ENCODE measurements around the gene ZMYND15. TPM values are rescaled to one million over a fixed set of nuclear protein-coding genes. Genes with fewer than 3 reads are reported as not detected.

The ZMYND15 gene
- total and polyA plus RNA-seq, 2 donors (not counting 3 experiments of a cell fraction or from before 2014, with no cell fraction given) = 0.12 to 0.44 TPM

DNA sequence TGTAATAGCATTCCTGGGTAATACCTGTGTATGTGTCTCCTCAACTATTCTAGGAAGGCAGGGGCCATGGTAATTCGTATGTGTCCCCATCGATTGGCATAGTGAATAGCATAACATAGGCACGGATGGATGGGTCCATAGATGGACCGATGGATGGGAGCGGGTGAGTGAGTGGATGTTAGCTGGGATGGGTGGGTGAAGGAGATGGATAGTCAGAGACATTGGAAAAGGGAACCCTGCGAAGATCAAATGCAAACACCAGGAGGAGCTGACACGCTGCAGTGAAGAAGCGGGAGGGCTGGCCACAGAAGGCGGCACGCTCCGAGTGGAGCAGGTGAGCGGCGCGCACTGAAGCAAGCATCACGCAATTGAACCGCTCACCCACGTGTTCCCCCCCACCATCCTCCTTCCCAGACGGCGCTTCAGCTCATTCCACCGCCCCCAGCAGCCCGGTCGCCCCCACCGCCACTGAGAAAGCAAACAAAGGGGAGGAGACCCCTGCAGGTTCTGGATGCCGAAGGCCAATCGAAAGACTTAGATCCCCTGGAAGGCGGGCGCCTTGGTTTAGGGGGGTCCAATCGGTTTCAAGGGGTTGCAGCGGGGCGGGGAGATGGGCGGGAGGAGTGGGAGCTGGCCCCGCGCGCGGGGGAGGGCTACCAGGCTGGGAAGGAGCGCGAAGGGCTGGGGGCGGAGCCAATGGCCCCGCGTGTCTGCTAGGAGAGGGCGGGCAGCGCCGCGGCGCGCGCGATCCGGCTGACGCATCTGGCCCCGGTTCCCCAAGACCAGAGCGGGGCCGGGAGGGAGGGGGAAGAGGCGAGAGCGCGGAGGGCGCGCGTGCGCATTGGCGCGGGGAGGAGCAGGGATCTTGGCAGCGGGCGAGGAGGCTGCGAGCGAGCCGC is 29.6 kb upstream of the ZMYND15 start, which contains the start of gene ARRB2:
ARRB2 (plus strand) TSS at position 839 of the 899 bp plus-strand sequence. CDS start 90 bp downstream, outside the sequence.
- ChIA-PET POLR2A (interaction anchor here (0.6 to 1.4 kb wide), 3 partner anchors 27 to 192 kb away, joined by 3 to 9 read pairs (median 6); no protein-coding TSS in a partner anchor), CTCF (interaction anchor here (0.6 to 3.4 kb wide), 28 partner anchors 9 to 257 kb away, joined by 3 to 70 read pairs (median 4); partner anchors contain the start of genes C17orf107, CHRNE, GLTPD2 and MED11)
- intact Hi-C loops (cut with micrococcal nuclease) (loop anchor here (1.0 kb wide), 4 partner anchors 21 to 193 kb away; partner anchors contain the start of genes CHRNE and MED11), dilution Hi-C loops (cut with MboI; ENCODE audit: extremely low pct_ligation_motif_present, low sequenced_read_pairs) (no loop called here)
- H2AFZ ChIP-seq (ENCODE audit: low read depth, low read length) = peak within 1 kb of the TSS; percentile 74
- peak within 1 kb of the TSS; percentile 24 for H3K9ac ChIP-seq (replicated peaks; ENCODE audit: extremely low read depth, insufficient read depth, low read length)
- H3K27me3 ChIP-seq (ENCODE audit: control insufficient read depth in 2 of 2, insufficient read depth in 2 of 2, low read length in 2 of 2) = no peaks in the 10 kb centered on the region
- H3K79me2 ChIP-seq (ENCODE audit: control insufficient read depth, insufficient read depth, low read length) = no peaks in the 10 kb centered on the region
- H3K27ac ChIP-seq (ENCODE audit: insufficient read depth, low read depth, low read length) = peak within 1 kb of the TSS; percentile 7
- FAIRE-seq (peak; percentile 96), DNase-seq (ENCODE audit: low read depth, low spot score) (peak; percentile 99)
- TF ChIP-seq, protein P1, sequence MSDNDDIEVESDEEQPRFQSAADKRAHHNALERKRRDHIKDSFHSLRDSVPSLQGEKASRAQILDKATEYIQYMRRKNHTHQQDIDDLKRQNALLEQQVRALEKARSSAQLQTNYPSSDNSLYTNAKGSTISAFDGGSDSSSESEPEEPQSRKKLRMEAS (IDR thresholded peaks at IDR 0.05; ENCODE audit: insufficient read depth, insufficient read length) = peak; percentile 68
- no peak for TF ChIP-seq JUN (IDR thresholded peaks at IDR 0.05; ENCODE audit: borderline replicate concordance, insufficient read depth, insufficient read length, low read depth)
- TF ChIP-seq, protein P2, sequence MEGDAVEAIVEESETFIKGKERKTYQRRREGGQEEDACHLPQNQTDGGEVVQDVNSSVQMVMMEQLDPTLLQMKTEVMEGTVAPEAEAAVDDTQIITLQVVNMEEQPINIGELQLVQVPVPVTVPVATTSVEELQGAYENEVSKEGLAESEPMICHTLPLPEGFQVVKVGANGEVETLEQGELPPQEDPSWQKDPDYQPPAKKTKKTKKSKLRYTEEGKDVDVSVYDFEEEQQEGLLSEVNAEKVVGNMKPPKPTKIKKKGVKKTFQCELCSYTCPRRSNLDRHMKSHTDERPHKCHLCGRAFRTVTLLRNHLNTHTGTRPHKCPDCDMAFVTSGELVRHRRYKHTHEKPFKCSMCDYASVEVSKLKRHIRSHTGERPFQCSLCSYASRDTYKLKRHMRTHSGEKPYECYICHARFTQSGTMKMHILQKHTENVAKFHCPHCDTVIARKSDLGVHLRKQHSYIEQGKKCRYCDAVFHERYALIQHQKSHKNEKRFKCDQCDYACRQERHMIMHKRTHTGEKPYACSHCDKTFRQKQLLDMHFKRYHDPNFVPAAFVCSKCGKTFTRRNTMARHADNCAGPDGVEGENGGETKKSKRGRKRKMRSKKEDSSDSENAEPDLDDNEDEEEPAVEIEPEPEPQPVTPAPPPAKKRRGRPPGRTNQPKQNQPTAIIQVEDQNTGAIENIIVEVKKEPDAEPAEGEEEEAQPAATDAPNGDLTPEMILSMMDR (IDR thresholded peaks at IDR 0.05; ENCODE audit: extremely low read depth in 1 of 2, insufficient read depth in 1 of 2, low read depth in 1 of 2, low read length in 2 of 2) = peak; percentile 36 to 77
- TF ChIP-seq MYC (IDR thresholded peaks at IDR 0.05; ENCODE audit: low read depth, low read length) = no peak
- TF ChIP-seq POLR2A (IDR thresholded peaks at IDR 0.05; ENCODE audit: low read depth, low read length) = no peak
- TF ChIP-seq FOS (IDR thresholded peaks at IDR 0.05; ENCODE audit: borderline replicate concordance, insufficient read depth, low read length) = peak; percentile 12
- H3K4me1 ChIP-seq (ENCODE audit: control insufficient read depth, extremely low read depth, insufficient read depth, low read length) = peaks cover 18% of the 10 kb centered on the region
- H3K4me2 ChIP-seq (ENCODE audit: insufficient read depth, low read length) = peak within 1 kb of the TSS; percentile 80
- peak within 1 kb of the TSS; percentile 58 to 84 (median 67) for H3K4me3 ChIP-seq (replicated peaks in 1 of 3; ENCODE audit: insufficient read depth in 1 of 3, low read depth in 1 of 3, low read length in 3 of 3)
- H3K9me1 ChIP-seq (replicated peaks; ENCODE audit: control insufficient read depth, extremely low read depth, insufficient read depth, low read length) = no peaks in the 10 kb centered on the region
- no peaks in the 10 kb centered on the region for H4K20me1 ChIP-seq (replicated peaks; ENCODE audit: control insufficient read depth, extremely low read depth, insufficient read depth, low read length)
- H3K36me3 ChIP-seq (ENCODE audit: control insufficient read depth in 2 of 2, extremely low read depth in 1 of 2, insufficient read depth in 2 of 2, low read length in 2 of 2) = no peaks in the 10 kb centered on the region
- BruUV-seq (replicated peaks) = no TSS peak
- no peaks in the 10 kb centered on the region for H3K9me3 ChIP-seq (replicated peaks; ENCODE audit: control insufficient read depth, insufficient read depth, low read length)
